HEK293T (cell line): ENCODE measurements around the gene LEPR.

ENCODE experiments used
- BHLHE40 ChIP-seq: fragments of 450-650 bp; IDR thresholded peaks from 2 replicates; pipeline ENCODE4 v1.6.1; 2016; ENCODE audit warnings: mild to moderate bottlenecking, moderate library complexity, borderline replicate concordance
- ELF4 ChIP-seq: fragments of 450-650 bp; IDR thresholded peaks from 2 replicates; pipeline ENCODE4 v1.6.1; 2017; ENCODE audit warnings: antibody characterized with exemption
- FOXA1 ChIP-seq: fragments of 450-650 bp; IDR thresholded peaks from 2 replicates; pipeline ENCODE4 v1.6.1; 2016; ENCODE audit warnings: mild to moderate bottlenecking
- FOXM1 ChIP-seq: fragments of 450-650 bp; IDR thresholded peaks from 2 replicates; pipeline ENCODE4 v1.6.1; 2017; ENCODE audit warnings: mild to moderate bottlenecking, borderline replicate concordance
- L3MBTL2 ChIP-seq: fragments of 450-650 bp; conservative IDR thresholded peaks from 2 replicates; pipeline ENCODE4 v1.6.1; 2016; ENCODE audit warnings: mild to moderate bottlenecking
- SP1 ChIP-seq: fragments of 450-650 bp; IDR thresholded peaks from 2 replicates; pipeline ENCODE4 v1.6.1; 2017

DNA sequence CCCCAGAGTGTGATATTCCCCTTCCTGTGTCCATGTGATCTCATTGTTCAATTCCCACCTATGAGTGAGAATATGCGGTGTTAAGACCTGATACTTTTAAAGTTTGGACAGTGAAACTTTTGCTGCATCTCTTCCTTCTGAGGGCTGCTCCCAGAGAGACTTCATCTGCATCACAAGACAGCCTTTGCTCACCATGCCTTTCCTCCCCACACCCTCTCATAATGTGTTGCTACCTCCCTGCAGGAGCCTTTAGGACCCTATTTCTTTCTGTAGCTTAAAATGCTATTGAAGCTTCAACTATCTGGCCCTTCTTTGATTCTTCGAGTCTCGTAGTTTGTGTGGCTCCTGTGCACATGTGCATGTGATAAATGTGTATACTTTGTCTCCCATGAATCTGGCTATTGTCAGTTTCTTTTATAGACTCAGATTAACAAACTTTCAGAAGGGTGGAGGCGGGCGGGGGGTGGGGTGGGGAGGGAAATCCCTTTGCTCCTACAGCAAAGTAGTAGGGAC lies 23.7 kb downstream of the LEPR start:
- TF ChIP-seq SP1, result no peak
- no peak for TF ChIP-seq ELF4
- no peak for TF ChIP-seq FOXM1
- TF ChIP-seq L3MBTL2, result no peak
- TF ChIP-seq BHLHE40, result no peak
- no peak for TF ChIP-seq FOXA1
